Stomach (tissue), 4 donors: Measurements from ENCODE around the gene CAMSAP2.

Experiments used
- CTCF ChIP-seq, 7 experiments: fragments of 450-650 bp in 4 of 7; fragments of 200-600 bp in 3 of 7; sonication (generic) in 3 of 7; IDR thresholded peaks; one replicate each; pipeline ENCODE4 v1.5.1; 2016 to 2019; ENCODE audit warnings: antibody characterized with exemption in 7 of 7, control low read depth in 2 of 7, mild to moderate bottlenecking in 1 of 7
- POLR2AphosphoS5 ChIP-seq, 3 donors: sonication (generic); formaldehyde crosslinking; IDR thresholded peaks; one replicate each; pipeline ENCODE4 v1.6.1; 2016; ENCODE audit warnings: antibody characterized with exemption in 3 of 3

- TF ChIP-seq CTCF (IDR thresholded peaks at IDR 0.05) = no peak
- no peak for TF ChIP-seq POLR2AphosphoS5 (IDR thresholded peaks at IDR 0.05)
Observed at GRCh38 chr1:200897259-200897658, 158.6 kb downstream of the CAMSAP2 start.
